Mammary epithelial cell (primary cell): ENCODE measurements around the gene TSEN54.

Source experiments
- EZH2 ChIP-seq: IDR thresholded peaks from 2 replicates; pipeline ENCODE4 v1.6.1; 2012; ENCODE audit warnings: low read length, inconsistent platforms, borderline replicate concordance
- TF ChIP-seq, protein P1 (sequence below), 2 donors: IDR thresholded peaks in 1 of 2; conservative IDR thresholded peaks in 1 of 2; 2 replicates each; pipeline ENCODE4 v1.5.1; 2011 to 2012; ENCODE audit warnings: inconsistent platforms in 2 of 2, low read length in 2 of 2, mild to moderate bottlenecking in 2 of 2, control low read depth in 1 of 2, low read depth in 1 of 2; ENCODE audit not compliant: insufficient read depth in 1 of 2; ENCODE audit errors: extremely low read depth in 1 of 2

- TF ChIP-seq, protein P1, sequence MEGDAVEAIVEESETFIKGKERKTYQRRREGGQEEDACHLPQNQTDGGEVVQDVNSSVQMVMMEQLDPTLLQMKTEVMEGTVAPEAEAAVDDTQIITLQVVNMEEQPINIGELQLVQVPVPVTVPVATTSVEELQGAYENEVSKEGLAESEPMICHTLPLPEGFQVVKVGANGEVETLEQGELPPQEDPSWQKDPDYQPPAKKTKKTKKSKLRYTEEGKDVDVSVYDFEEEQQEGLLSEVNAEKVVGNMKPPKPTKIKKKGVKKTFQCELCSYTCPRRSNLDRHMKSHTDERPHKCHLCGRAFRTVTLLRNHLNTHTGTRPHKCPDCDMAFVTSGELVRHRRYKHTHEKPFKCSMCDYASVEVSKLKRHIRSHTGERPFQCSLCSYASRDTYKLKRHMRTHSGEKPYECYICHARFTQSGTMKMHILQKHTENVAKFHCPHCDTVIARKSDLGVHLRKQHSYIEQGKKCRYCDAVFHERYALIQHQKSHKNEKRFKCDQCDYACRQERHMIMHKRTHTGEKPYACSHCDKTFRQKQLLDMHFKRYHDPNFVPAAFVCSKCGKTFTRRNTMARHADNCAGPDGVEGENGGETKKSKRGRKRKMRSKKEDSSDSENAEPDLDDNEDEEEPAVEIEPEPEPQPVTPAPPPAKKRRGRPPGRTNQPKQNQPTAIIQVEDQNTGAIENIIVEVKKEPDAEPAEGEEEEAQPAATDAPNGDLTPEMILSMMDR (conservative IDR thresholded peaks at IDR 0.05 in 1 of 2, IDR thresholded peaks at IDR 0.05 in 1 of 2; ENCODE audit: extremely low read depth in 1 of 2, insufficient read depth in 1 of 2, low read depth in 1 of 2, low read length in 2 of 2): no peak
- no peak for TF ChIP-seq EZH2
Measured at GRCh38 chr17:75500419-75501216, 15.7 kb upstream of the TSEN54 start.
